ENCODE data around the gene SETDB2.

SETDB2 gene, protein sequence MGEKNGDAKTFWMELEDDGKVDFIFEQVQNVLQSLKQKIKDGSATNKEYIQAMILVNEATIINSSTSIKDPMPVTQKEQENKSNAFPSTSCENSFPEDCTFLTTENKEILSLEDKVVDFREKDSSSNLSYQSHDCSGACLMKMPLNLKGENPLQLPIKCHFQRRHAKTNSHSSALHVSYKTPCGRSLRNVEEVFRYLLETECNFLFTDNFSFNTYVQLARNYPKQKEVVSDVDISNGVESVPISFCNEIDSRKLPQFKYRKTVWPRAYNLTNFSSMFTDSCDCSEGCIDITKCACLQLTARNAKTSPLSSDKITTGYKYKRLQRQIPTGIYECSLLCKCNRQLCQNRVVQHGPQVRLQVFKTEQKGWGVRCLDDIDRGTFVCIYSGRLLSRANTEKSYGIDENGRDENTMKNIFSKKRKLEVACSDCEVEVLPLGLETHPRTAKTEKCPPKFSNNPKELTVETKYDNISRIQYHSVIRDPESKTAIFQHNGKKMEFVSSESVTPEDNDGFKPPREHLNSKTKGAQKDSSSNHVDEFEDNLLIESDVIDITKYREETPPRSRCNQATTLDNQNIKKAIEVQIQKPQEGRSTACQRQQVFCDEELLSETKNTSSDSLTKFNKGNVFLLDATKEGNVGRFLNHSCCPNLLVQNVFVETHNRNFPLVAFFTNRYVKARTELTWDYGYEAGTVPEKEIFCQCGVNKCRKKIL

DNA sequence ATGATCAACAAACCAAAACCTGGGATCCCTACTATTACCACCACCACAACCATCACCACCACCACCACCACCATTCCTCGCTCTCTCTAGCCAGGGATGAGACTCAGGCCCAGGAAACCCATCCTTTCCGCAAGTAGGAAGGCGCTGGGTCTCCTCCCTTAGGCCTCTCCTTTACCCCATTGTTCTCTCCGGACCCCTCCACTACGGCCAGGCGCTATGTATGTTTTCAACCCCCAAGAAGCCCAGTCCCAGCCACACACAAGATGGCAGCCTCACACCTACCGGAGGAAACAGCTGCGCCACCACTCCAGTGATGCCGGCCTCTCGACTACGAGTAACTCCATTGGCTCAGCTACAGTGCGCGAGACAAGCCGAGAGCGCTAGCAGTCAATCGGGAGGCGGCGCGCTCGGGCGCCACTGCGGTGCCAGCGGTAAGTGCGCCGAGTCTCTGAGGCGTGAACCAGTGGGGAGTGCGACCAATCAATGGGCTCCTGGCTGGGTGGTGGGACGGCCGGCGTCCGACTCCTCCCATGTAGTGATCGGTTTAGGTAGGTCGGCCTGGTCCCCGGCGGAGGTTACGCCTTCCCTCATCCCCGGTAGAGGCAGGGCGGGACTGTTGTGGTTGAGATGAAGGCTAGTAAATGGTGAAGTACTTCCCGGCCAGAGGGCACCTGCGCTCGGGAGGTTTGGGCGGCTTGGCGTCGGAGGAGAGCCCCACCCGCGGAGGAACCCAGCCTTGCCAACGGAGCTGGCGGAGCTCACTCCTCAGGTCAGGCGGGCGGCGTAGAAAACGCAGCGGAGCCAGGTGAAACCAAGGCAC lies at the start of gene SETDB2, which contains the start of gene CAB39L:
Gene SETDB2 (plus strand): TSS at position 571 of the 820 bp plus-strand sequence. CDS start 7,620 bp downstream, outside the sequence.
Gene CAB39L (minus strand): TSS at position 361 of the 820 bp plus-strand sequence. CDS start 61,154 bp downstream, outside the sequence.
- peak; percentile 94 for DNase-seq

DNA sequence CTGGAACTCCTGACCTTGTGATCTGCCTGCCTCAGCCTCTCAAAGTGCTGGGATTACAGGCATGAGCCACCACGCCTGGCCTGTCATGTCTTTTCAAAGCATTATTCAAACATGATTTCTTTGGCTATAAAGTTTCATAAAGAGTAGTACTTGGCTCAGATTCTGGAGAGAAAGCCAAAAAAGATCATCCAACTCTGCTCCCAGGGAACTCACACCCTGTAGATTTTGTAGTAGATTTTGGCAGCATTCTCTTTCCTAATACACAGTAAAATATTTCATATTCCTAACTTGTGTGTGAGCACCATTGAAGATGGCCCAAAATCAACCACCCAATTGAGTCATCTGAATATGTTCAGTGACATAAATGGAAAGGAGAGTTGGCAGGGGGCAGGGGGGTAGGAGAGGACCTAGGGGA lies 48.6 kb upstream of the SETDB2 start:
- no peak for DNase-seq

DNA sequence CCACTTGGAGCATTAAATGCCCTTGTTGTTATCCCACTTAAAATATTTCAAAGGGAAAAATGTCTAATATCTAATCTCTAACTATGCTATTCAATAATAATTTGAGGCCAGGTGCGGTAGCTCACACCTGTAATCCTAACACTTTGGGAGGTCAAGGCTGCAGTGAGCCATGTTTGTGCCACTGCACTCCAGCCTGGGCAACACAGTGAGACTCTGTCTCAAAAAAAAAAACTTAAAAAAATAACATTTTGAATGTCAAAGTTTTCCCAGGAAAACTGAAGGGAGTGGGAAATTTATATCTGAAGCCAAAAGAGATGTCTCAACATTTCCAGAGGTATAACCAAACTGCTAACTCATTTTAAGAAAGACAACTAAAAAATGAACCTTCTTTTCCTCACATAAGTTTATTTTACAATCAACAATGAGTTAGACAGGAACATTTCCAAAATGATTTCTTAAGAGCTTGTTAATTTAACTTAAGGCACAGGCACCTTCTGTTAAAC lies 48.1 kb upstream of the SETDB2 start:
- no peak for DNase-seq

DNA sequence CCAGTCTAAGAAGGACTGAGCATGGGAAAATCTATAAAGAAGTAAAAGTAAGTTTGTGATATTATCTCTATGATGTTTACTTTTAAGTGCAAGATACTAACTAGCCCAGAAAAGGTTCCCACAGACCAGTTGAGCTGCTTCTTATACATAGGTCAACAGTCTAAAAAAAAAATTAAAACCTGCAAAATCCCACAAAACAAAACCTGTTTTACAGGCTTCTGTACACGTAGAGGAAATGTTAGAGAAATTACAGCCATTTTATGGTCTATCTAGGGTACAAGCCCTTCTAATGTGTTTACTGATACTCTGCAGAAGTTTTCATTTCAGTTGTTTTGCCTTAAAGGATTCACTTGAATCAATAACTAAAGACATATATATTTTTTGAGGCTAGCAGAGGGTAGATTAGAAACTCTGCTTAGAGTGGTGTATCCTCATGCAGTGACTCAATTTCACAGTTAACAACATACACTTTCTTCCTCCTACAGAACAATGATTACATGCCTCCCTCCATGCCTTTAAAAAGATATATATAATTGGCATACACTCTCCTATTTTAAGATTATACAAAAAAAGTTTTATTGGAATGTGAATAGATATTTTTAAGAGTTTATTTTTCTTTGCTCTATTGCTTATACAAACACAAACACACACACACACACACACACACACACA lies 44.1 kb upstream of the SETDB2 start:
- DNase-seq: no peak

DNA sequence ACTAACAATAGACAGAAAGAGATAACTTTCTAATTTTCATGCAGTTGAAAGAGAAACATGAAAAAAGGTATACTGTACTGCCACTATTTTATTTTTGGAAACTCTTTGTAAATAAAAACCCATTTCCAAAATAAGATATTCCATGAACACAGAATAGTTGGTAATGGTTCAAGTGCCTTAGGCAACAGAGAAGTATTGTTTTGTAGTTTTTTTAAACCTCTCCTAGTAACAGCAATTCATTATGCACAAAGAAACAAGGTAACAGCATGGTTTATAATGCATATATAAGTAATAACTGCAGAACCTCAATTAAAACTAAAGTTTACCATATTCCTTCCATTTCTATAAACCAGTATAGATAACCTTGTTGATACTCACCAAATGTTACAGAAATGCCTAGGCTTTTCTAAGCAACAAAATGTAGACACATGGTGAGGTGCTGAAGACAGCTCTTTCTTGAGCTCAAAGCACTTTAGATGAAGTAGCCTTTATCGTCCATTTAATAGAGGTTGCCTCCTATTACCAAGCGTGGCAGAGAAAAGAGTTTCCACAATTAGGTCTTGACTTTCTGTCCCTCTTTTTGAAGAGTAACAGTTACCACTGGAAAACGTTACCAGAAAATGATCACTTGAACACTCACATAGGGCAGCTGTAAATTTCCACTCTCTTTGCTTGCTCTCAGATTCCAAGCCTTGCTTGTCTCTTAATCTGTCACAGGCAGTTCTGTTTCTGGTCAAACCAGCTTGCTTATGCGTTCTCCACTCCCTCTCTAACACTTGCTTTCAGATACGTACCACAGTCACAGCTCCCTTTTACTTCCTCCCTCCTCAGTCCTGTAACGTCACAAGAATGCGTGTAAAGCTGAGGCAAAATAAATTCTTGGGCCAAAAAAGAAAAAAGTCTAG lies 43.1 kb upstream of the SETDB2 start:
- DNase-seq: no peak

DNA sequence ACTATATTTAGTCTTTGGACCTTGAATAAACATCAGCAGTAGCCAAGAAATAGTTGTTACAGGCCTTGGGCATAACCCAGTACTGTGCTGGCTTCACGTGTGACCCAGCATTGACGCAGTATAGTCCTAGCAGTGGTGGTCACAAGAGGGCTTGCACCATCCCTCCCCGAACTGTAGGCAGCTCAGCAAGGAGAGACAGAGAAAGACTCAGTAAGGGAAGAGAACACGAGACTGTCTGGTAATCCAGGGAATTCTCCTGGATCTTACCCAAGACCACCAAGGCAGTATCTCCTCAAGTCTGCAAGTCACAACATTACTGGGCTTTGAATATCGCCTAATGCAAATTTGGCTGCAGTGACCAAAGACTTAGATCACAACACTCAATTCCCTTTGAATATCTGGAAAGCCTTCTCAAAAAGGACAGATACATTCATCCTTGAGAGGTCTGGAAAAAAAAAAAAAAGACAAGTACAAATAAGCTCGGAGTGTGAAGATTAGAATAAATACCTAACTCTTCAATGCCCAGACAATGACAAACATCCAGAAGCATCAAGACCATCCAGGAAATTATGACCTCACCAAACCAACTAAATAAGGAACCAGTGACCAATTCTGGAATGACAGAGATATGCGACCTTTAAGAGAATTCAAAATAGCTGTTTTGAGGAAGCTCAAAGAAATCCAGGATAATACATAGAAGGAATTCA lies 39.9 kb upstream of the SETDB2 start:
- DNase-seq: no peak

DNA sequence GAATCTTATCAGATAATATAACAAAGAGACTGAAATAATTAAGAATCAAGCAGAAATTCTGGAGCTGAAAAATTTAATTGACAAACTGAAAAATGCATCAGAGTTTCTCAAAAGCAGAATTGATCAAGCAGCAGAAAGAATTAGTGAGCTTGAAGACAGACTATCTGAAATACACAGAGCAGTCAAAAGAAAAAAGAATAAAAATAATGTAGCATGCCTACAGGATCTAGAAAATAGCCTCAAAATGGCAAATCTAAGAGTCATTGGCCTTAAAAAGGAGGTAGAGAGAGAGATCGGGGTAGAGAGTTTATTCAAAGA lies 39.4 kb upstream of the SETDB2 start:
- DNase-seq: no peak

DNA sequence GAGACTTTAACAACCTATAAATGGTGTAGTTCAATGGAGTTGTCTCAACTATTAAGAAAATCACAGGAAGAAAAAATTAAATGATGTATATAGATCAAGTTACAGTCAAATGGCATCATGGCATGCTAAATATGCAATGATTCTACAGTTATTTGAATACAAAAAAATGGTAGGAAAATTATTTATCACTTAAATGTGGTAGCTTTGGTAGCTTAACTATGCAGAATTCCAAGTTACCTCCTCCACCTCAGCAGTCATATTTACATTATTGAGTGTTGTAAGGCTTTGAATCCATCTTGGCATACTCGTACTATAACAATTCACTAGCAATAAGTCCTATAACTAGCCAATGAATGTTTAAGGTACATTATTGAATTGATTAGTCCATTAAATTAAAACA lies 37.0 kb upstream of the SETDB2 start:
- DNase-seq: no peak

DNA sequence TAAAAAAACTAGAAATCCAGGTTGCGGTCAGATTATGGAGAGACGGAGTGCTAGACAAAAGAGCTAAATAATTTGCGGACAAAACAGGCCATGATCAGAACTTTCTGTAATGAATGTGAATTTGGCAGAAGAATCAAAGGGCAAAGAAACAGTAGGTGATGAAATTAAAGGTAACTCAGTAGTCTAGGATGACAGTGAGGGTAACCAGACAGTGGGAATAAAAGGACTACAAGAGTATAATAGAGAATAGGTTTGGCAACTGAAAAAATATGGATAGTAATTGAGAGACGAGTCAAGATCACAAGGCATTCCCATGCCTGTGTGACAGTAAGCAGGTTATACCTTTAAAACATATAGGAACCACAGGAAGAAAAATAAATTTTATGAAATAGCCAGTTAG lies 36.1 kb upstream of the SETDB2 start:
- DNase-seq: no peak

DNA sequence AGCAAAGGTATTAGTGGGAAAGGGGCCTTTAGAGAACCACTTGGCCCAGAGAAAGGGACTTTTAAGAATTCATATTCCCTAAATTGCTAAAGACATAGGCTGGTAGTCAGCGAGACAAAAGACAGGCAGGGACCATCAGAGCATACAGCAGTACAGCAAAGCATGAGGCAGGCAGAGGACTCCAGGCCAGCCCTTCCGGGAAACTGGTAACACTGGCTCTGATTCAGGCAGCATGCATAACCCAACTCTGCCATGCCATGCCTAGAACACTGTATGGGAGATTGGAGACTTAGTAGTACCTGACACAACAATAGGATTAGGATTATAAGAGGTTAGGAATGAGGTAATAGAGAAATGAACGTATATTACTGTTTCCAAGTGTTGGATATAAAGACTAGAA lies 35.1 kb upstream of the SETDB2 start:
- DNase-seq: no peak

DNA sequence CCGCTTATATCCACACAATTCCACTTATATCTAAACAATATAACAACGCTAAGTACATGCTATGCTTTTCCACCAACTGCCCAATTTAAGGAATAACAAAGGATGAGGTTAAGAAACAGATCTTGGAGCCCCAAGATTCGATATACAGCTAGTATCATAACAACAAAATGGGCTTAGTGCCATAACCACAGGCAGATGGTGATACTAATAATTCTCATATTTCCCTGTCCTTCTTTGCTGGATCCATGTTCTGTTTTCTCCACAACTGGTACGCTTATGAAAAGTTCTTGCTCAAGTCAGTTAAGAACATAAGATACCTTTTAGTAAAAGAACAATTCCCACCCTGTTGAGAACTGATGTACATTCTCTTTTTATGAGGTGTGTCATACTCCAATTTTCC lies 34.1 kb upstream of the SETDB2 start:
- no peak for DNase-seq

DNA sequence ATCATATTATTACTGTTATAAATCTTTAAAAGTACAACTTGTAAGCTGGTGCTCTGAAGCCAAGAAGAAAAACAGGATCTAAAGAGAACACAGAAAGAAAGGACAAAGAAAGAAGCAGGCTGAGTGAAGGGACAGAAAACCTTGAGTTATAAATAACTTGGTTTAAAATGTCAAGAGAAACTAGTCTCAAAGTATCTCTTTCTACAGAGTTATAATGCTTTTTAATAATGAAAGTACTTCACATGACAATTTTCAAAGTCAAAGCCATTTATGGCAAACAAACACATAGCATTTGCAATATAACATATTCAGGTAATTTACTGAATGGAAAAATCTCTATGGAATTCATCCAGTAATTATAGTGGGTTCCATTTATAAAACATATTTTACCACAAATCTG lies 33.6 kb upstream of the SETDB2 start:
- no peak for DNase-seq

DNA sequence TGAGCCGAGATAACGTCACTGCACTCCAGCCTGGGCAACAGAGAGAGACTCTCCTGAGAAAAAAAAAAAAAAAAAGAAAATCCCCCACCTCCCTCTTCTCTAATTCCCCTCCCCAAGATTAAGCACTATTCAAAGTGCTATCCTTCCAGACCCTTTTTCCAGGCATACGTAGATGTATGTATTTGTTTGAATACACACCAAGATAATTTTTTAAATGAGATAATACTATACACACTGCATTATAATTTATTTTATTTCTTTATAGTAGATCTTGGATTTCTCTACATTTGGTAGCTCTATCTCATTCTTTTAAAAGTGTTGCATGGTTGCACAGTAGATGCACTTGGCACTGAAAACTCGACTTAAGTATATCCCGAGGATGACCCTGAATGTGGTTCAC lies 32.7 kb upstream of the SETDB2 start:
- no peak for DNase-seq

DNA sequence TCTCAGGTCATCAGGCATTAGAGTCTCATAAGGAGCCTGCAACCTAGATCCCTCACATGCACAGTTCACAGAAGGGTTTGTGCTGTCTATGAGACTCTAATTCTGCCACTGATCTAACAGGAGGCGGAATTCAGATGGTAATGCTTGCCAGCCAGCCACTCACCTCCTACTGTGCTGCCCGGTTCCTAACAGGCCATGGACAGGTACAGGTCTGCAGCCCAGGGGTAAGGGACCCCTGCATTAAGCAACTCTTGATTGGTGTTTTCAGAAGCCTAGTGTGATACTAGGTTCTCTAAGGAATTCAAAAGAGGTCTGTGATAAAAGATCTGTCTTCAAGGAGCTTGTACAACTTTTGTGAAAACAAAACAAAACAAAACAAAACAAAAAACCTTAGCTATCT lies 31.3 kb upstream of the SETDB2 start:
- DNase-seq: no peak

DNA sequence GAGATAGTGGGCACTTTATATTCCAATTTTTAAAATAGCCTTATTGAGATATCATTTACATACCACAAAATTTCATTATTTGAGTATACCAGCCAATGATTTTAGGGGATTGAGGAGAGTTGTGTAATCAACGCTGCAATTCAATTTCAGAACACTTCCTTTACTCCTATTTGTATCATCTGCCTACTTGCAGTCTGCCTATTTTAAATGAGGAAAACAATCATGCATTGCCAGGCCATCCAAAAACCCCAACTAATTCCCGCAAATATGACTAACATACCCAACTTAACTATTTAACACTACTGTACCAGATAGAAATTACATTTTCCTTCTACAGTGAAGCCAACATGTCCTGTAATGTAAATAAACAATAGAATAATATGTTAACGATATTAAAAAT lies 26.9 kb upstream of the SETDB2 start:
- DNase-seq: no peak

DNA sequence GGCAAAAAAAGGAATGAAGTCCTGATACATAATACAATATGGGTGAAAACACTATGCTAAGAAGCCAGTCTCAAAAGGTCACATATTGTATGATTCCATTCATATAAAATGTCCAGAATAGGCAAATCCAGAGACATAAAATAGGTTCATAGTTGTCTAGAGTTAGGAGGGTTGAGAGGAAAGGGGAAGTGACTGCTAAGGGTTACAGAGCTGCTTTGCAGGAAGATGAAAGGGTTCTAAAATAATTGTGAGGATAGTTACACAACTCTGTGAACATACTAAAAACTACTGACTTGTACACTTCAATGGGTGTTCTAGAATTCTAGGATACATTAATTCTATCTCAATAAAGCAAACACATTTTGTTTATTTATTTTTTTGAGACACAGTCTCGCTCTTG lies 25.9 kb upstream of the SETDB2 start:
- no peak for DNase-seq

DNA sequence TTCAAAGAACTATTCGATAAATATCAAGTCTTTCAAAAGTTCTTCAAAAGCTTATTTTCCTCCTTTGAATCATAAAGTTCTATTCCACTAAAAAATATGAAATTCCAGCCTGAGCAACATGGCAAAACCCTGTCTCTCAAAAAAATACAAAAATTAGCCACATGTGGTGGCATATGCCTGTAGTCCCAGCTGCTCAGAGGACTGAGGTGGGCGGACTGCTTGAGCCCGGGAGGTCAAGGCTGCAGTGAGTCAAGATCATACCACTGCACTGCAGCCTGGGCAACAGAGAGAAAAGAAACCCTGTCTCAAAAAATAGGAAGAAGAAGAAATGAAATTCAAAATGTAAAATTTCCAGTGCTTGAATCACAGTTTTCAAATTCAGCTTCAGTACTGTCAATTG lies 24.8 kb upstream of the SETDB2 start:
- no peak for DNase-seq

DNA sequence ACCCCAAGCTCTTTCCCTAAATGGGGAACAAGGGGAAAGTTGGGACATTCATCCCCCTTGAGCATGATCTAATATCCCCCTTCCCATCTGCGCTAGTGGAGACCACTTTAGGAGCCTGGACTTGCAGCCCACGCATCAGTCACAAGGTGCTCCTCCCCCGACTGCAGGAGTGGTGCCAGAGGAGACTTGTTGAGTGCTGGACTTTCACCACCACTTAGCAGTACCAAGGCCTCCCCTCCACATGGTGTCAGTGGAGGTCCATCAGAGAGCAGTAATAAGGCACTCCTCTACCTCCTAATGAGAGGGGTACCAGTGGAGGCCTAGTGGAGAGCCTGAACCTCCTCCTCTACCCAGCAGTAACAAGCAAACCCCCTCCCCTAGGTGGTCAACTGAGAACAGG lies 22.7 kb upstream of the SETDB2 start:
- DNase-seq: no peak

DNA sequence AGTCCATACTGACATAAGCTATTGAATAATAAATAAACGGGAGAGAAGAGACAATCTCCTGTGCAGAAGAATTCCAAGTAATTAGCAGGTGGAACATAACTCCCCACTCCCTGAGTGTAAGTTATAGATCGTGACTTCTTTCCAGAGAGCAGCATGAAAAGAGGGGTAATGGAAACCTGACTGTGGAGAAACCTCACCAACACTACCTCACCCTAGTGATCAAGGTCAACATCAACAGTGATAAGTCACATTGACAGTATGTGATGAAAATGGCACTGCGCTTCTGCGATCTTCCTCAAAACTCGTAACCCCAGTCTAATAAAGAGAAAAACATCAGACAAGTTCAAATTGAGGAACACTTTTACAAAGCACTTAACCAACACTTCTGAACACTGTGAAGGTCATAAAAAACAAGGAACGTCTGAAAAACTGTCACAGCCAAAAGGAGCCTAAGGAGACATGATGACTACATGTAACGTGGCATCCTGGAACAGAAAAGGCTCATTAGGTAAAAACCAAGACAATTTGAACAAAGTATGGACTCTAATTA lies 20.0 kb upstream of the SETDB2 start:
- DNase-seq: no peak

DNA sequence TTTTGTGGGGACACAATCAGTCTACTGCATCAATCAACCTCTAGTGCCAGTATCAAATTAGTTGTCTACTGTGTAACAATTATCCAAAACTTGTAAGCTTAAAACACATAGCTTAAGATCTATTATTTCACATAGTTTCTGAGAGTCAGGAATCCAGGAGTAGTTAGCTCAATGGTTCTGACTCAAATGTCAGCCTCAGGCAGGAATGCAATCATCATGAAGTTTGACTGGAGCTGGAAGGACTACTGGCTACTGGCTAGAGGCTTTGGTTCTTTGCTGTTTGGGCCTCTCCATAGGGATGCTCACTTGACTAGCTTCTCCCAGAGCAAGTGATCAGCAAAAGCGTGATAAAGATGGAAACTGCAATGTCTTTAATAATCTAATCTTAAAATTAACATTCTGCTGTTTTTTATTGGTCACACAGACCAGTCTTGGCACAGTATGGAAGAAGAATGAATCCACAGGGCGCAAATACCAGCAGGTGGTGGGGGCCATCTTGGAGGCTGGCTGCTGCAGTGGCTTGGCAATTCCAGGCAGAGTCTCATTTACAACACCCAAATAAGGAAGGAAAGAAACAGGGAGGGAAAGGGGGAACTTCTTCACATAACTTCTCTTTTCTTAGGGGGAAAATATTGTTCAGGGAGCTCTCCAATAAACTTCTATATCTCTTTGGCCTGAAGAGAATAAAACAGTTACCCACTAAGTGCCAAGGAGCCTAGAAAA lies 15.9 kb upstream of the SETDB2 start:
- no peak for DNase-seq
